ENCODE data around the gene STXBP2.

STXBP2 gene

GRCh38 chr19:7636691-7637373 lies at the start of gene STXBP2:
STXBP2 (plus strand) TSS chr19:7637110; CDS start chr19:7637150, 40 bp downstream.
- DNase-seq (ENCODE audit: low spot score), result peak; percentile 33

- no peak for DNase-seq (ENCODE audit: low spot score)
Measured at GRCh38 chr19:7589822-7590221, 47.1 kb upstream of the STXBP2 start.

GRCh38 chr19:7590256-7590655 lies 46.7 kb upstream of the STXBP2 start:
- DNase-seq (ENCODE audit: low spot score), result no peak

GRCh38 chr19:7595466-7596133 lies 41.3 kb upstream of the STXBP2 start, which contains the start of gene CAMSAP3:
CAMSAP3 (plus strand) TSS chr19:7595863; CDS start chr19:7596003, 140 bp downstream.
- DNase-seq (ENCODE audit: low spot score), result no peak

GRCh38 chr19:7596211-7596937 lies 40.5 kb upstream of the STXBP2 start:
- DNase-seq (ENCODE audit: low spot score), result no peak

GRCh38 chr19:7597689-7598088 lies 39.2 kb upstream of the STXBP2 start:
- no peak for DNase-seq (ENCODE audit: low spot score)

- no peak for DNase-seq (ENCODE audit: low spot score)
Measured at GRCh38 chr19:7598180-7598579, 38.7 kb upstream of the STXBP2 start.

- DNase-seq (ENCODE audit: low spot score), result no peak
Measured at GRCh38 chr19:7600721-7601120, 36.2 kb upstream of the STXBP2 start.

GRCh38 chr19:7602240-7602934 lies 34.5 kb upstream of the STXBP2 start:
- DNase-seq (ENCODE audit: low spot score), result no peak

- DNase-seq (ENCODE audit: low spot score), result no peak
Measured at GRCh38 chr19:7602935-7603497, 33.9 kb upstream of the STXBP2 start.

GRCh38 chr19:7603919-7604318 lies 33.0 kb upstream of the STXBP2 start:
- DNase-seq (ENCODE audit: low spot score), result no peak

GRCh38 chr19:7605490-7606222 lies 31.3 kb upstream of the STXBP2 start:
- no peak for DNase-seq (ENCODE audit: low spot score)

GRCh38 chr19:7606289-7606688 lies 30.6 kb upstream of the STXBP2 start:
- DNase-seq (ENCODE audit: low spot score), result no peak

- no peak for DNase-seq (ENCODE audit: low spot score)
Measured at GRCh38 chr19:7607212-7607873, 29.6 kb upstream of the STXBP2 start.

- DNase-seq (ENCODE audit: low spot score), result no peak
Measured at GRCh38 chr19:7607874-7608560, 28.9 kb upstream of the STXBP2 start.

GRCh38 chr19:7610491-7611240 lies 26.2 kb upstream of the STXBP2 start:
- DNase-seq (ENCODE audit: low spot score), result no peak

- no peak for DNase-seq (ENCODE audit: low spot score)
Measured at GRCh38 chr19:7611541-7612279, 25.2 kb upstream of the STXBP2 start.
